HepG2 (cell line): Measurements from ENCODE around the gene ARGLU1. TPM values are rescaled to one million over a fixed set of nuclear protein-coding genes. Genes with fewer than 3 reads are reported as not detected.
A peak's percentile ranks its signal among the peaks of the same experiment; 100 is the strongest.

ENCODE experiments used
- FOSL2 ChIP-seq: sonication (generic); formaldehyde crosslinking; IDR thresholded peaks from 2 replicates; pipeline ENCODE4 v1.4.0; 2020; ENCODE audit warnings: missing genetic modification reagents
- FOXA3 ChIP-seq: IDR thresholded peaks from 2 replicates; pipeline ENCODE4 v1.6.1; 2016; ENCODE audit warnings: missing genetic modification reagents, missing compliant biosample characterization
- FOXP1 ChIP-seq, 2 experiments: fragments of 450-650 bp in 1 of 2; IDR thresholded peaks; 2 replicates each; pipeline ENCODE4 v1.6.1; 2017 to 2018; ENCODE audit warnings: antibody characterized with exemption in 1 of 2
- HNF4A ChIP-seq: sonication (generic); formaldehyde crosslinking; IDR thresholded peaks from 2 replicates; pipeline ENCODE4 v1.4.0; 2020; ENCODE audit warnings: missing genetic modification reagents
- KAT2B ChIP-seq: fragments of 150-350 bp; IDR thresholded peaks from 2 replicates; pipeline ENCODE4 v1.6.1; 2014; ENCODE audit warnings: low read depth, low read length, borderline replicate concordance
- MIER3 ChIP-seq: IDR thresholded peaks from 2 replicates; pipeline ENCODE4 v1.6.1; 2016; ENCODE audit warnings: missing compliant biosample characterization, borderline replicate concordance
- MYC ChIP-seq: sonication (generic); formaldehyde crosslinking; IDR thresholded peaks from 2 replicates; pipeline ENCODE4 v1.9.0; 2021; ENCODE audit warnings: missing genetic modification reagents, borderline replicate concordance
- NCOA2 ChIP-seq: sonication (generic); formaldehyde crosslinking; IDR thresholded peaks from 2 replicates; pipeline ENCODE4 v1.8.0; 2022; ENCODE audit warnings: inconsistent platforms
- SP5 ChIP-seq: IDR thresholded peaks from 2 replicates; pipeline ENCODE4 v1.6.1; 2016; ENCODE audit warnings: low read depth, borderline replicate concordance
- STAT5B ChIP-seq: sonication (generic); formaldehyde crosslinking; IDR thresholded peaks from 2 replicates; pipeline ENCODE4 v1.4.0; 2020; ENCODE audit warnings: missing genetic modification reagents
- TFAP4 ChIP-seq: sonication (generic); IDR thresholded peaks from 2 replicates; pipeline ENCODE4 v1.6.1; 2016; ENCODE audit warnings: low read depth, borderline replicate concordance
- TMF1 ChIP-seq: sonication (generic); formaldehyde crosslinking; IDR thresholded peaks from 2 replicates; pipeline ENCODE4 v1.8.1; 2022; ENCODE audit warnings: low read depth, missing genetic modification reagents
- ZBTB1 ChIP-seq: sonication (generic); formaldehyde crosslinking; IDR thresholded peaks from 2 replicates; pipeline ENCODE4 v1.4.0; 2020; ENCODE audit warnings: missing genetic modification reagents, borderline replicate concordance
- ZBTB20 ChIP-seq: sonication (generic); formaldehyde crosslinking; IDR thresholded peaks from 2 replicates; pipeline ENCODE4 v1.8.1; 2023; ENCODE audit warnings: missing genetic modification reagents, low read depth, mild to moderate bottlenecking, borderline replicate concordance
- ZFP90 ChIP-seq: sonication (generic); formaldehyde crosslinking; IDR thresholded peaks from 2 replicates; pipeline ENCODE4 v1.8.0; 2022; ENCODE audit warnings: missing genetic modification reagents, mild to moderate bottlenecking, inconsistent platforms, borderline replicate concordance
- ZNF253 ChIP-seq: sonication (generic); formaldehyde crosslinking; IDR thresholded peaks from 2 replicates; pipeline ENCODE4 v1.8.0; 2022; ENCODE audit warnings: mild to moderate bottlenecking, missing genetic modification reagents, borderline replicate concordance
- ZNF563 ChIP-seq: sonication (generic); formaldehyde crosslinking; IDR thresholded peaks from 2 replicates; pipeline ENCODE4 v1.8.0; 2022; ENCODE audit warnings: mild to moderate bottlenecking, moderate library complexity, missing genetic modification reagents
- ZNF724P ChIP-seq: sonication (generic); formaldehyde crosslinking; IDR thresholded peaks from 2 replicates; pipeline ENCODE4 v1.8.0; 2022; ENCODE audit warnings: missing genetic modification reagents, borderline replicate concordance
- polyA plus RNA-seq, 8 experiments: library from polyadenylated mRNA; depleted of rRNA in 3 of 8; stranded (reverse) in 7 of 8; unstranded in 1 of 8; fragments of >200 nt; fragmentation: Illumina TruSeq in 4 of 8; extraction: Trizol in 4 of 8; gene quantifications; 2 replicates each; pipeline versions ENCODE4 v1.2.1 to v1.2.3, GENCODE V29; 2011 to 2016; ENCODE audit warnings: low read depth in 4 of 8, missing spikeins in 1 of 8, mixed read lengths in 1 of 8; ENCODE audit not compliant: insufficient read depth in 1 of 8
- total RNA-seq, 5 experiments: library from RNA; depleted of rRNA; stranded (reverse); fragments of >200 nt; fragmentation: Illumina TruSeq; extraction: Trizol; gene quantifications; 2 replicates each; pipeline ENCODE4 v1.2.3, GENCODE V29; 2016; ENCODE audit warnings: low read depth in 1 of 5
- TF ChIP-seq, protein P1 (sequence below): sonication (generic); formaldehyde crosslinking; IDR thresholded peaks from 2 replicates; pipeline ENCODE4 v1.4.0; 2020; ENCODE audit warnings: low read depth, mild to moderate bottlenecking, missing genetic modification reagents
- TF ChIP-seq, protein P2 (sequence below): sonication (generic); formaldehyde crosslinking; IDR thresholded peaks from 2 replicates; pipeline ENCODE4 v1.5.1; 2020; ENCODE audit warnings: mild to moderate bottlenecking, moderate library complexity, missing genetic modification reagents
- TF ChIP-seq, protein P3 (sequence below): fragments of 450-650 bp; IDR thresholded peaks from 2 replicates; pipeline ENCODE4 v1.6.1; 2017; ENCODE audit warnings: mild to moderate bottlenecking

Gene ARGLU1
- total and polyA plus RNA-seq, 2 of the 13 experiments (the other 11 are each of a cell fraction or from before 2014, with no cell fraction given), result 47.1 to 70.6 TPM

- TF ChIP-seq MIER3 (no peak), FOXP1 (IDR thresholded peaks at IDR 0.05) (no peak), FOXP1 (CRISPR knock-in tag; IDR thresholded peaks at IDR 0.05) (no peak), ZBTB1 (CRISPR knock-in tag) (no peak), FOSL2 (CRISPR knock-in tag) (peak; percentile 40; the same call in 1 of the 2 replicates), TFAP4 (peak; percentile 46; the same call in 1 of the 2 replicates), ZNF563 (CRISPR knock-in tag) (peak; percentile 92), STAT5B (CRISPR knock-in tag) (no peak), FOXA3 (peak; percentile 28; the same call in 1 of the 2 replicates), TMF1 (CRISPR knock-in tag) (peak; percentile 66; the same call in 1 of the 2 replicates), NCOA2 (no peak), ZNF253 (CRISPR knock-in tag) (no peak), ZFP90 (CRISPR knock-in tag) (no peak; the same call in 1 of the 2 replicates), KAT2B (no peak), SP5 (CRISPR knock-in tag) (0 out of 2 replicates have a peak, but pooled peaks have one; percentile 34), ZBTB20 (peak; percentile 78; the same call in 1 of the 2 replicates), MYC (0 out of 2 replicates have a peak, but pooled peaks have one; percentile 72), HNF4A (CRISPR knock-in tag) (no peak), ZNF724P (CRISPR knock-in tag) (no peak)
- TF ChIP-seq, protein P1, sequence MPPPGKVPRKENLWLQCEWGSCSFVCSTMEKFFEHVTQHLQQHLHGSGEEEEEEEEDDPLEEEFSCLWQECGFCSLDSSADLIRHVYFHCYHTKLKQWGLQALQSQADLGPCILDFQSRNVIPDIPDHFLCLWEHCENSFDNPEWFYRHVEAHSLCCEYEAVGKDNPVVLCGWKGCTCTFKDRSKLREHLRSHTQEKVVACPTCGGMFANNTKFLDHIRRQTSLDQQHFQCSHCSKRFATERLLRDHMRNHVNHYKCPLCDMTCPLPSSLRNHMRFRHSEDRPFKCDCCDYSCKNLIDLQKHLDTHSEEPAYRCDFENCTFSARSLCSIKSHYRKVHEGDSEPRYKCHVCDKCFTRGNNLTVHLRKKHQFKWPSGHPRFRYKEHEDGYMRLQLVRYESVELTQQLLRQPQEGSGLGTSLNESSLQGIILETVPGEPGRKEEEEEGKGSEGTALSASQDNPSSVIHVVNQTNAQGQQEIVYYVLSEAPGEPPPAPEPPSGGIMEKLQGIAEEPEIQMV (CRISPR knock-in tag), result no peak
- TF ChIP-seq, protein P2, sequence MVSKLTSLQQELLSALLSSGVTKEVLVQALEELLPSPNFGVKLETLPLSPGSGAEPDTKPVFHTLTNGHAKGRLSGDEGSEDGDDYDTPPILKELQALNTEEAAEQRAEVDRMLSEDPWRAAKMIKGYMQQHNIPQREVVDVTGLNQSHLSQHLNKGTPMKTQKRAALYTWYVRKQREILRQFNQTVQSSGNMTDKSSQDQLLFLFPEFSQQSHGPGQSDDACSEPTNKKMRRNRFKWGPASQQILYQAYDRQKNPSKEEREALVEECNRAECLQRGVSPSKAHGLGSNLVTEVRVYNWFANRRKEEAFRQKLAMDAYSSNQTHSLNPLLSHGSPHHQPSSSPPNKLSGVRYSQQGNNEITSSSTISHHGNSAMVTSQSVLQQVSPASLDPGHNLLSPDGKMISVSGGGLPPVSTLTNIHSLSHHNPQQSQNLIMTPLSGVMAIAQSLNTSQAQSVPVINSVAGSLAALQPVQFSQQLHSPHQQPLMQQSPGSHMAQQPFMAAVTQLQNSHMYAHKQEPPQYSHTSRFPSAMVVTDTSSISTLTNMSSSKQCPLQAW, result peak; percentile 80; the same call in 1 of the 2 replicates
- TF ChIP-seq, protein P3, sequence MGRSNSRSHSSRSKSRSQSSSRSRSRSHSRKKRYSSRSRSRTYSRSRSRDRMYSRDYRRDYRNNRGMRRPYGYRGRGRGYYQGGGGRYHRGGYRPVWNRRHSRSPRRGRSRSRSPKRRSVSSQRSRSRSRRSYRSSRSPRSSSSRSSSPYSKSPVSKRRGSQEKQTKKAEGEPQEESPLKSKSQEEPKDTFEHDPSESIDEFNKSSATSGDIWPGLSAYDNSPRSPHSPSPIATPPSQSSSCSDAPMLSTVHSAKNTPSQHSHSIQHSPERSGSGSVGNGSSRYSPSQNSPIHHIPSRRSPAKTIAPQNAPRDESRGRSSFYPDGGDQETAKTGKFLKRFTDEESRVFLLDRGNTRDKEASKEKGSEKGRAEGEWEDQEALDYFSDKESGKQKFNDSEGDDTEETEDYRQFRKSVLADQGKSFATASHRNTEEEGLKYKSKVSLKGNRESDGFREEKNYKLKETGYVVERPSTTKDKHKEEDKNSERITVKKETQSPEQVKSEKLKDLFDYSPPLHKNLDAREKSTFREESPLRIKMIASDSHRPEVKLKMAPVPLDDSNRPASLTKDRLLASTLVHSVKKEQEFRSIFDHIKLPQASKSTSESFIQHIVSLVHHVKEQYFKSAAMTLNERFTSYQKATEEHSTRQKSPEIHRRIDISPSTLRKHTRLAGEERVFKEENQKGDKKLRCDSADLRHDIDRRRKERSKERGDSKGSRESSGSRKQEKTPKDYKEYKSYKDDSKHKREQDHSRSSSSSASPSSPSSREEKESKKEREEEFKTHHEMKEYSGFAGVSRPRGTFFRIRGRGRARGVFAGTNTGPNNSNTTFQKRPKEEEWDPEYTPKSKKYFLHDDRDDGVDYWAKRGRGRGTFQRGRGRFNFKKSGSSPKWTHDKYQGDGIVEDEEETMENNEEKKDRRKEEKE, result no peak
Observed at GRCh38 chr13:106567474-106568298, at the start of gene ARGLU1 (continued).
